ENCODE data around the gene UCP2.

Gene UCP2

GRCh38 chr11:74005721-74006517, 23.3 kb upstream of the UCP2 start:
- no peak for FAIRE-seq
- DNase-seq (ENCODE audit: insufficient read length, low spot score) = no peak
- no peak for TF ChIP-seq POLR2A (IDR thresholded peaks at IDR 0.05; ENCODE audit: low read depth, low read length)

GRCh38 chr11:74004759-74005615, 22.3 kb upstream of the UCP2 start:
- FAIRE-seq (no peak), DNase-seq (ENCODE audit: insufficient read length, low spot score) (no peak)

GRCh38 chr11:74004046-74004695, 21.5 kb upstream of the UCP2 start:
- FAIRE-seq (no peak), DNase-seq (ENCODE audit: insufficient read length, low spot score) (no peak)
- TF ChIP-seq POLR2A (IDR thresholded peaks at IDR 0.05; ENCODE audit: low read depth, low read length) = no peak

More at GRCh38 chr11:74004759-74005615, 22.3 kb upstream of the UCP2 start:
- TF ChIP-seq POLR2A (IDR thresholded peaks at IDR 0.05; ENCODE audit: low read depth, low read length) = no peak

- FAIRE-seq = no peak
- no peak for TF ChIP-seq POLR2A (IDR thresholded peaks at IDR 0.05; ENCODE audit: low read depth, low read length)
- no peak for DNase-seq (ENCODE audit: insufficient read length, low spot score)
Observed at GRCh38 chr11:74002832-74003231, 20.2 kb upstream of the UCP2 start.

- no peak for FAIRE-seq
- DNase-seq (ENCODE audit: insufficient read length, low spot score) = no peak
- TF ChIP-seq POLR2A (IDR thresholded peaks at IDR 0.05; ENCODE audit: low read depth, low read length) = no peak
Observed at GRCh38 chr11:74001822-74002286, 19.2 kb upstream of the UCP2 start.

- FAIRE-seq (no peak), DNase-seq (ENCODE audit: insufficient read length, low spot score) (no peak)
- no peak for TF ChIP-seq POLR2A (IDR thresholded peaks at IDR 0.05; ENCODE audit: low read depth, low read length)
Observed at GRCh38 chr11:74000307-74001133, 17.9 kb upstream of the UCP2 start.

GRCh38 chr11:73999581-74000306, 17.1 kb upstream of the UCP2 start:
- FAIRE-seq = no peak

GRCh38 chr11:73998846-73999575, 16.4 kb upstream of the UCP2 start:
- no peak for TF ChIP-seq POLR2A (IDR thresholded peaks at IDR 0.05; ENCODE audit: low read depth, low read length)
- no peak for FAIRE-seq
- no peak for DNase-seq (ENCODE audit: insufficient read length, low spot score)

More at GRCh38 chr11:73999581-74000306, 17.1 kb upstream of the UCP2 start:
- no peak for TF ChIP-seq POLR2A (IDR thresholded peaks at IDR 0.05; ENCODE audit: low read depth, low read length)
- DNase-seq (ENCODE audit: insufficient read length, low spot score) = no peak

GRCh38 chr11:73997120-73997770, 14.6 kb upstream of the UCP2 start:
- no peak for TF ChIP-seq POLR2A (IDR thresholded peaks at IDR 0.05; ENCODE audit: low read depth, low read length)
- no peak for DNase-seq (ENCODE audit: insufficient read length, low spot score)
- no peak for FAIRE-seq

GRCh38 chr11:73996161-73996747, 13.6 kb upstream of the UCP2 start:
- no peak for TF ChIP-seq POLR2A (IDR thresholded peaks at IDR 0.05; ENCODE audit: low read depth, low read length)
- DNase-seq (ENCODE audit: insufficient read length, low spot score) (no peak), FAIRE-seq (no peak)

- no peak for TF ChIP-seq POLR2A (IDR thresholded peaks at IDR 0.05; ENCODE audit: low read depth, low read length)
- no peak for DNase-seq (ENCODE audit: insufficient read length, low spot score)
- FAIRE-seq = no peak
Observed at GRCh38 chr11:73995731-73996130, 13.1 kb upstream of the UCP2 start.
